Lung (tissue), 12 donors: Measurements from ENCODE around the gene IL1RAP. TPM values are rescaled to one million over a fixed set of nuclear protein-coding genes. Genes with fewer than 3 reads are reported as not detected.
A peak's percentile ranks its signal among the peaks of the same experiment; 100 is the strongest.

Source experiments
- ATAC-seq: fragments of 200-7000 bp; cut with Tn5 transposase; one replicate; pipeline ENCODE4 v1.9.1; 2020; ENCODE audit warnings: moderate number of reproducible peaks; ENCODE audit not compliant: insufficient read depth, low FRiP score
- DNase-seq, 3 donors: peaks; one replicate each; pipeline ENCODE4 v3.0.0-alpha.2; 2013 to 2017
- H3K27ac ChIP-seq, 2 donors: one replicate each; pipeline ENCODE4 v1.5.1; 2013; ENCODE audit warnings: mild to moderate bottlenecking in 2 of 2, moderate library complexity in 2 of 2, control low read depth in 1 of 2, inconsistent platforms in 1 of 2, low read depth in 1 of 2, low read length in 1 of 2
- H3K27me3 ChIP-seq, 3 donors: one replicate each; pipeline ENCODE4 v1.5.1; 2013; ENCODE audit warnings: low read length in 2 of 3; ENCODE audit not compliant: control insufficient read depth in 3 of 3, insufficient read depth in 3 of 3
- H3K36me3 ChIP-seq, 4 donors: one replicate each; pipeline ENCODE4 v1.5.1; 2013; ENCODE audit warnings: low read length in 4 of 4, mild to moderate bottlenecking in 1 of 4, moderate library complexity in 1 of 4; ENCODE audit not compliant: control insufficient read depth in 4 of 4, insufficient read depth in 4 of 4
- H3K4me1 ChIP-seq, 5 donors: one replicate each; pipeline ENCODE4 v1.5.1; 2013; ENCODE audit warnings: low read length in 5 of 5, mild to moderate bottlenecking in 2 of 5, moderate library complexity in 1 of 5; ENCODE audit not compliant: control insufficient read depth in 5 of 5, insufficient read depth in 5 of 5
- H3K4me3 ChIP-seq: one replicate; pipeline ENCODE4 v1.5.1; 2013; ENCODE audit warnings: mild to moderate bottlenecking, control low read depth, moderate library complexity
- H3K9ac ChIP-seq, 2 donors: one replicate each; pipeline ENCODE4 v1.5.1; 2013; ENCODE audit warnings: low read length in 2 of 2, control low read depth in 1 of 2; ENCODE audit not compliant: insufficient read depth in 1 of 2
- H3K9me3 ChIP-seq, 4 donors: one replicate each; pipeline ENCODE4 v1.5.1; 2013; ENCODE audit warnings: low read length in 3 of 4, mild to moderate bottlenecking in 1 of 4, moderate library complexity in 1 of 4; ENCODE audit not compliant: control insufficient read depth in 4 of 4, insufficient read depth in 3 of 4
- CTCF ChIP-seq: IDR thresholded peaks from 2 replicates; pipeline ENCODE4 v1.5.1; 2012; ENCODE audit warnings: mild to moderate bottlenecking; ENCODE audit errors: control extremely low read depth, extremely low read depth
- whole genome bisulfite sequencing, 2 donors: extraction: QIAGEN DNeasy Blood & Tissue Kit; methylation state at CpG; one replicate each; pipeline ENCODE4 v1.1.7; 2013; 5-methylcytosine and 5-hydroxymethylcytosine counted together
- polyA plus RNA-seq, 2 donors: library from polyadenylated mRNA; stranded (reverse); fragments of 200-250 nt; gene quantifications; one replicate each; pipeline ENCODE4 v1.2.1, GENCODE V29; 2013
- total RNA-seq, 2 donors: library from RNA; depleted of rRNA in 1 of 2; stranded (reverse); fragments of >200 nt in 1 of 2; gene quantifications; one replicate each; pipeline ENCODE4 v1.2.1, GENCODE V29; 2014 to 2021
- donor health status: control.
- donor health status: control.
- donor health status: Bipolar disorder and iron deficiency.
- donor health status: healthy.
- donor health status: DM: yes; HTN: yes; CAD: no.

IL1RAP gene
- total and polyA plus RNA-seq, 4 donors, result 3.2 to 34.2 (median 26.8) TPM

GRCh38 chr3:190486908-190487607 is 26.8 kb upstream of the IL1RAP start:
- H3K27ac ChIP-seq, result peak overlapping the region in 1 of 2 donors; percentile 42
- H3K4me1 ChIP-seq, result peaks cover 0 to 11% (median 0%) of the 10 kb centered on the region in 5 donors
- TF ChIP-seq CTCF, result no peak
- no peaks in the 10 kb centered on the region for H3K27me3 ChIP-seq
- no peaks in the 10 kb centered on the region for H3K9me3 ChIP-seq
- WGBS, 2 donors, result 74 to 78% methylated on average over 4 of the region's 4 CpGs
- no peak for DNase-seq
- no peak overlapping the region for H3K4me3 ChIP-seq
- ATAC-seq, result no peak
- H3K9ac ChIP-seq, result no peak overlapping the region
- H3K36me3 ChIP-seq, result no peaks in the 10 kb centered on the region

DNA sequence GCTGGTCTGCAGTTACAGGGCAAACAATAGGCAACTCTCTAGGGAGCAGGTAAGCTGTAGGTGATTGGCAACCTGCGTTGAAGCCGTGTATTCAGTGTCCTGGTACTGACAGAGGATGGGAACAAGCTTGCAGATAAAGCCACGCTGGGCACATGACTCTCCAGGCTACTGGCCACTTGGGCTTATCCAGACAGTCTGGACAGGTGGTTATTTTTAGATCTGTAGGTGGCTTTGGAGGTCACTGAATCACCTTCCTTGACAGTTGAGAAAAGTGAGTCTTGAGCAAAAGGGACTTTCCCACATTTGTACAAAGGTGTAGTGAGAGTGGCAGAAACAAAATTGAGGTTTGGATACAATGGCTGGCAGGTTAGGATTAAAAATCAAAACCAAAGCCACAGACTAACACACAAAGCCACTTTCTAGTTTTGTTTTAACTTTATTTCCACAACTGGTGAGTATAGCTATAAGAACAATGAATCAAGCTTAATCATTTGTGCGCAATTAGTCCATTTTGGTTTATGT is 22.3 kb upstream of the IL1RAP start:
- 82 to 83% methylated on average over 4 of the region's 4 CpGs for WGBS, 2 donors
- Histone ChIP-seq H3K27me3 (no peaks in the 10 kb centered on the region), H3K9me3 (peaks cover 0 to 2% (median 0%) of the 10 kb centered on the region in 4 donors), H3K4me3 (no peak overlapping the region), H3K36me3 (no peaks in the 10 kb centered on the region), H3K9ac (no peak overlapping the region), H3K4me1 (peaks cover 0 to 13% (median 0%) of the 10 kb centered on the region in 5 donors), H3K27ac (peak overlapping the region in 1 of 2 donors; percentile 72)
- DNase-seq (no peak), ATAC-seq (no peak)
- no peak for TF ChIP-seq CTCF

DNA sequence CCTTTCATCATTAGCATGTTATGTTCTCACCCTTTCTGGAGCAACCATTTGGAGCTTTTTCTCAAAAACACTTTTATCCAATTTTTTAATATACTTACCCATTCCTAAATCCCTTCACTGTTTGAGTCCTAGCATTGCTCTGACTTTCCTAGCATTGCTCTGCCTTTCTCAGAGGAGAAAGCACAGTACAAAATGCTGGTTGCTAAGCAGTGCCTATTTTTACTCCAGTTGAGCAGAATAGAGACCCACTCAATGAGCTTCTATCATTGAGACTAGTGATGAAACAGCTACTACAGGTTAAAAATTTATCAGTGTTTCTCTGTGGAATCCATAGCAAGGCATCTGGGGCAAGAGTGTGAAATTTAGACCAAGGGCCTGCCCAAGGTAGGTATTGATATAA is 21.8 kb upstream of the IL1RAP start:
- DNase-seq (no peak), ATAC-seq (no peak)
- peaks cover 0 to 11% (median 0%) of the 10 kb centered on the region in 5 donors for H3K4me1 ChIP-seq
- no peaks in the 10 kb centered on the region for H3K36me3 ChIP-seq
- peak overlapping the region in 1 of 2 donors; percentile 72 for H3K27ac ChIP-seq
- TF ChIP-seq CTCF, result no peak
- H3K9me3 ChIP-seq, result peaks cover 0 to 2% (median 0%) of the 10 kb centered on the region in 4 donors
- H3K4me3 ChIP-seq, result no peak overlapping the region
- H3K9ac ChIP-seq, result no peak overlapping the region
- no peaks in the 10 kb centered on the region for H3K27me3 ChIP-seq
